Testis (tissue), 3 donors: Measurements from ENCODE around the gene PAMR1. TPM values are rescaled to one million over a fixed set of nuclear protein-coding genes. Genes with fewer than 3 reads are reported as not detected.

Experiments used
- DNase-seq: peaks from one replicate; pipeline ENCODE4 v3.0.0-alpha.2; 2019
- H3K27ac ChIP-seq, 2 donors: fragments of 200-600 bp; sonication (generic); one replicate each; pipeline ENCODE4 v1.5.1; 2019
- H3K27me3 ChIP-seq: fragments of 200-600 bp; sonication (generic); one replicate; pipeline ENCODE4 v1.5.1; 2019
- H3K36me3 ChIP-seq: fragments of 200-600 bp; sonication (generic); one replicate; pipeline ENCODE4 v1.5.1; 2017; ENCODE audit warnings: low read depth; ENCODE audit errors: missing control alignments
- H3K4me1 ChIP-seq: fragments of 200-600 bp; sonication (generic); one replicate; pipeline ENCODE4 v1.5.1; 2019
- H3K4me3 ChIP-seq, 2 donors: fragments of 200-600 bp; sonication (generic); one replicate each; pipeline ENCODE4 v1.5.1; 2017 to 2019
- H3K9me3 ChIP-seq: fragments of 200-600 bp; sonication (generic); one replicate; pipeline ENCODE4 v1.5.1; 2017
- CTCF ChIP-seq, 3 experiments: fragments of 450-650 bp in 2 of 3; fragments of 200-600 bp in 1 of 3; sonication (generic) in 1 of 3; IDR thresholded peaks; one replicate each; pipeline ENCODE4 v1.5.1; 2016 to 2019; ENCODE audit warnings: antibody characterized with exemption in 3 of 3, mild to moderate bottlenecking in 2 of 3, moderate library complexity in 1 of 3
- POLR2A ChIP-seq: fragments of 450-650 bp; IDR thresholded peaks from one replicate; pipeline ENCODE4 v1.6.1; 2017; ENCODE audit warnings: antibody characterized with exemption, mild to moderate bottlenecking, moderate library complexity
- WGBS, 2 donors: methylation state at CpG; one replicate each; pipeline ENCODE4 v1.1.5; 2018; 5-methylcytosine and 5-hydroxymethylcytosine counted together
- intact Hi-C: fragments of 100-400 bp; cut with DNase I; formaldehyde crosslinking; loops from one replicate; pipeline ENCODE4 v1.15.1; 2023; ENCODE audit warnings: low total_unique reads
- polyA plus RNA-seq: library from polyadenylated mRNA; stranded (reverse); fragments of 350-450 nt; fragmentation: Illumina TruSeq; extraction: RNeasy Lipid Tissue Mini Kit (QIAGEN cat#74804); gene quantifications from one replicate; pipeline ENCODE4 v1.2.3, GENCODE V29; 2014; ENCODE audit warnings: low read depth, low replicate concordance; ENCODE audit not compliant: insufficient read depth
- total RNA-seq, 2 donors: library from RNA; depleted of rRNA; stranded (reverse); fragments of >200 nt; gene quantifications; one replicate each; pipeline ENCODE4 v1.2.3, GENCODE V29; 2016

Gene PAMR1
- total and polyA plus RNA-seq, 3 donors from 2014 or later: 0.55 to 13.2 (median 1.5) TPM

- Histone ChIP-seq H3K27ac (no peak overlapping the region), H3K9me3 (no peaks in the 10 kb centered on the region), H3K4me3 (no peak overlapping the region), H3K36me3 (no peaks in the 10 kb centered on the region), H3K4me1 (no peaks in the 10 kb centered on the region), H3K27me3 (no peaks in the 10 kb centered on the region)
- DNase-seq: no peak
- 95 to 97% methylated on average over 12 to 13 of the region's 13 CpGs for WGBS, 2 donors
- TF ChIP-seq CTCF (IDR thresholded peaks at IDR 0.05) (no peak), POLR2A (no peak)
- intact Hi-C loops: no loop called here
Observed at GRCh38 chr11:35470616-35471015, 54.8 kb downstream of the PAMR1 start.

- DNase-seq: no peak
- Histone ChIP-seq H3K9me3 (no peaks in the 10 kb centered on the region), H3K4me3 (no peak overlapping the region), H3K27me3 (no peaks in the 10 kb centered on the region), H3K27ac (no peak overlapping the region), H3K36me3 (no peaks in the 10 kb centered on the region), H3K4me1 (no peaks in the 10 kb centered on the region)
- WGBS, 2 donors: 82 to 86% methylated on average over 3 of the region's 3 CpGs
- intact Hi-C loops: no loop called here
- TF ChIP-seq CTCF (IDR thresholded peaks at IDR 0.05): no peak
- TF ChIP-seq POLR2A: no peak
Observed at GRCh38 chr11:35466058-35466457, 59.4 kb downstream of the PAMR1 start.

GRCh38 chr11:35464308-35464707 is 61.1 kb downstream of the PAMR1 start:
- DNase-seq: no peak
- intact Hi-C loops: no loop called here
- WGBS, 2 donors: 95 to 98% methylated on average over 1 of the region's 1 CpG
- Histone ChIP-seq H3K4me1 (no peaks in the 10 kb centered on the region), H3K36me3 (no peaks in the 10 kb centered on the region), H3K27me3 (no peaks in the 10 kb centered on the region), H3K4me3 (no peak overlapping the region), H3K9me3 (no peaks in the 10 kb centered on the region), H3K27ac (no peak overlapping the region)
- TF ChIP-seq CTCF (IDR thresholded peaks at IDR 0.05): no peak
- TF ChIP-seq POLR2A: no peak

GRCh38 chr11:35463331-35463751 is 62.1 kb downstream of the PAMR1 start:
- intact Hi-C loops: no loop called here
- no peaks in the 10 kb centered on the region for H3K4me1 ChIP-seq
- no peaks in the 10 kb centered on the region for H3K27me3 ChIP-seq
- TF ChIP-seq CTCF (IDR thresholded peaks at IDR 0.05) (no peak), POLR2A (no peak)
- H3K36me3 ChIP-seq: no peaks in the 10 kb centered on the region
- no peak for DNase-seq
- H3K27ac ChIP-seq: no peak overlapping the region
- WGBS, 2 donors: 78 to 84% methylated on average over 13 of the region's 13 CpGs
- H3K4me3 ChIP-seq: no peak overlapping the region
- H3K9me3 ChIP-seq: no peaks in the 10 kb centered on the region

GRCh38 chr11:35461917-35462538 is 63.4 kb downstream of the PAMR1 start:
- H3K27me3 ChIP-seq: no peaks in the 10 kb centered on the region
- H3K36me3 ChIP-seq: no peaks in the 10 kb centered on the region
- H3K9me3 ChIP-seq: no peaks in the 10 kb centered on the region
- H3K4me3 ChIP-seq: no peak overlapping the region
- TF ChIP-seq CTCF (IDR thresholded peaks at IDR 0.05): peak in 1 of 3 experiments; percentile 13
- no peak for TF ChIP-seq POLR2A
- intact Hi-C loops: no loop called here
- no peaks in the 10 kb centered on the region for H3K4me1 ChIP-seq
- H3K27ac ChIP-seq: no peak overlapping the region
- no peak for DNase-seq
- WGBS, 2 donors: 53 to 65% methylated on average over 2 of the region's 2 CpGs
